Occipital lobe (tissue), 2 donors: ENCODE data around the gene CLDN6. TPM values are rescaled to one million over a fixed set of nuclear protein-coding genes. Genes with fewer than 3 reads are reported as not detected.
"Not testable (repeated sequence)": the region's sequence is repeated elsewhere in the genome, so short reads cannot be mapped to it uniquely, and the experiment has no call there.

Experiments
- DNase-seq: peaks from one replicate; lab custom pipeline; 2025; lab: John Stamatoyannopoulos, UW
- total RNA-seq: library from RNA; depleted of rRNA; stranded (reverse); fragments of >200 nt; gene quantifications from one replicate; pipeline ENCODE4 v1.2.3, GENCODE V29; 2014

Gene CLDN6
- not detected for total RNA-seq

- DNase-seq, result no peak
These were observed at the start of gene CLDN6 for GRCh38 chr16:3017794-3018506. Gene CLDN6 (minus strand): TSS chr16:3018183. CDS start chr16:3016021, 2,162 bp downstream.

GRCh38 chr16:3066440-3066748, 48.4 kb upstream of the CLDN6 start:
- DNase-seq, result no peak

DNA sequence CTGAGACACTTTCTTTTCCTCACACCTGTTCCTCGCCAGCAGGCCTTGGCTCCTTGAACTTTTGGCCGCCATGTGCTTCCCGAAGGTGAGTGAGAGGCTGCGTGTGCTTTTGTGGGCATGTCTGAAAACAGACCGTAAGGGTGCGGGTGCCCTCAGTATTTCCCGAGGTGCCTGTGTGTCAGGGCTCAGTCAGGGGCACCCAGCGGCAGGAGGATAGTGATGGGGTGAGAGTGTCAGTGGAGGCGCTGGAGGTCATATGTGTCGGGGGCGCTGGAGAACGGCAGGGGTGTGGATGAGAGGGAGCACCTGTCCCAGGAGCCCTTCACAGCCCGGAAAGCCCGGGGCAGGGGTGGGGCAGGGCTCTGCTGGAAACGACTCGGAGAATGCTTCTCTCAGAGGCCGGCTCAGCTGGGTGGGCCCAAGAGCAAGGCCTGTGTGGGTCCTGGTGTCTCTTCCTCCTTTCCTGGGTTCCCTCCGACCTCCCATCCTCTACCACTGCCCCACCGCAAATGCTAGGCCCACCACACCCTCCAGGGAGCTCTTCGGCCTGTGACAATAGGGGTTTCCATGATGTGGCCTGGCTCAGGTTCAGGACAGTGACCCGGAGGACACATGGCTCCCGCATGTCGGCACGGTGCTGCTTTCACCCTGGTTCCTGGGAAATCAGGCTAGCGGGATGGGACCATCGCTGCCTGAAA, 47.9 kb upstream of the CLDN6 start:
- no peak for DNase-seq

GRCh38 chr16:3065069-3065741, 47.2 kb upstream of the CLDN6 start, which contains the start of gene IL32:
Gene IL32 (plus strand): TSS chr16:3065640. CDS start chr16:3065812, 172 bp downstream.
- no peak for DNase-seq

- no peak for DNase-seq
These were observed 45.8 kb upstream of the CLDN6 start for GRCh38 chr16:3063625-3064386.

DNA sequence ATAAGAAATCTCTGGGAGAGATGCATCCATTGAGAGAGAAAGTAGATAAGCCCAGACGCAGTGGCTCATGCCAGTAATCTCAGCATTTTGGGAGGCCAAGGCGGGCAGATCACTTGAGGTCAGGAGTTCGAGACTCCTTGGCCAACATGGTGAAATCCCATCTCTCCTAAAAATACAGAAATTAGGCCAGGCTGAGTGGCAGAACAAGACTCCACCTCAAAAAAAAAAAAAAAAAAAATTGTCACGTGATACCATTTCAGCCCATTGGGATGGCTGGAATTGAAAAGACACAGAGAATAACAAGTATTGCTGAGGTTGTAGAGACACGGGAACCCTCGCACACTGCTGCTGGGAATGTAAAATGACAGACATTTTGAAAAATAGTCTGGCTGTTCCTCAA, 44.6 kb upstream of the CLDN6 start:
- no peak for DNase-seq

DNA sequence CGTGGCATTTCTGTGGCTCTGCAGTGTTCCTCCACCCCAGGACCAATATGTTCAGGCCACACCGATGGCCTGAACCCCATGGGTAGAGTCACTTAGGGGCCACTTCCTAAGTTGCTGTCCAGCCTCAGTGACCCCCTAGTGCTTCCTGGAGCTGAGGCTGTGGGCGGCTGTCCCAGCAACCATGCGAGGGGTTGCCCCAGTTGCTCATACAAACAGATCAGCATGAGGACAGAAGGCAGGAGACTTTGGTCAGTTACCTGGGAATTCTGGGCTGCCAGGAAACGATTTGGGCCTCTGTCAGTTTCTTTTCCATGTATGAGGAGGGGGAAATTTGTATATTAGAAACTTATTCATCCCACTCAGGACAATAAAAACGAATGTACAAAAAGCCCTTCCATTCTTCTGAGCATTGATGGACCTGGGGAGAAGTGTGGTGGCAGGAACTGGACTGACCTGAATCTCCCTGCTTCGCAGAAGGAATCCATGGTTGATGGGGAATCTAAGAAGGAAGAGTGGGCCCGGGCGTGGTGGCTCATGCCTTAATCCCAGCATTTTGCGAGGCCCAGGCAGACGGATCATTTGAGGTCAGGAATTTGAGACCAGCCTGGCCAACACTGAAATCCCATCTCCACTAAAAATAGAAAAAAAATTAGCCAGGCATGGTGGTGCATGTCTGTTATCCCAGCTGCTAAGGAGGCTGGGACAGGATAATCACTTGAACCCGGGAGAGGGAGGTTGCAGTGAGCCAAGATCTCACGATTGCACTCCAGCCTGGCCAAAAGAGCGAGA, 42.5 kb upstream of the CLDN6 start:
- DNase-seq, result no peak

GRCh38 chr16:3059723-3060242, 41.8 kb upstream of the CLDN6 start:
- DNase-seq, result no peak

DNA sequence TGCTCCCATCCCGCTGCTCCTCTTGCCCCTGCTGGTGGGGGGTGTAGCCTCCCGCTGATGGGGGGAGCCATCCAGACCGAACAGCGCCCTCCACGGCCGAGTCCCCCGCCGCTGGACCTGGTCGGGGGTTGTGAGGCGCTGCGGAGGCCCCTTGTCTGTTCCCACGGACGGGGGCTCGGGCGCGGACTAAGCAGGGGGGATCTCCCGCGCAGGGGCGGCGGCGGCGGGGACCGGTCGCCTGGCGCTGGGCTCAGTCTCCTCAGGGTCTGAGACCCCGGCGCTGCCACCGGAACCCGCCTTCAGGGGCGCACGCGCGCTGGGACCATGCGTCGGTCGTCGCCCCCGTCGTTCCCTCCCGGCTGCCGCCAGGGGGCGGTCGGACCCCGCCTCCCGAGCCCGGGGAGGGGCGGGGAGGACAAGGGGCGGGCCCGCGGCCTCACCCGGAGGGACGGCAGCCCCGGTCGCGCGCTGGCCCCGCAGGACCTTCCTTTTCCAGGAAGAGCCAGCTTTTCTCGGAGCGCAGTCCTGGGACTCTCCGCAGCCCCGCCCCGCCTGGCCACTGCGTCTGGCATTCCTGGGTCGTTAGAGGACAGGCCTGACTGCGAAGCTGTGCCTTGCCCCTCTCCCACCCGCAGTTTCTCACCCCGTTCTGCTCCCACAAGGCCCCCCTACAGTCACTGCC, 41.2 kb upstream of the CLDN6 start:
- DNase-seq, result peak; percentile 77

- DNase-seq, result no peak
These were observed 40.4 kb upstream of the CLDN6 start for GRCh38 chr16:3058139-3059030.

GRCh38 chr16:3057181-3058138, 39.5 kb upstream of the CLDN6 start:
- DNase-seq, result no peak

- DNase-seq, result no peak
These were observed 38.6 kb upstream of the CLDN6 start for GRCh38 chr16:3056336-3057180.

- not testable (repeated sequence) for DNase-seq
These were observed 37.7 kb upstream of the CLDN6 start for GRCh38 chr16:3055734-3056115.

GRCh38 chr16:3054965-3055733, 37.2 kb upstream of the CLDN6 start:
- no peak for DNase-seq

DNA sequence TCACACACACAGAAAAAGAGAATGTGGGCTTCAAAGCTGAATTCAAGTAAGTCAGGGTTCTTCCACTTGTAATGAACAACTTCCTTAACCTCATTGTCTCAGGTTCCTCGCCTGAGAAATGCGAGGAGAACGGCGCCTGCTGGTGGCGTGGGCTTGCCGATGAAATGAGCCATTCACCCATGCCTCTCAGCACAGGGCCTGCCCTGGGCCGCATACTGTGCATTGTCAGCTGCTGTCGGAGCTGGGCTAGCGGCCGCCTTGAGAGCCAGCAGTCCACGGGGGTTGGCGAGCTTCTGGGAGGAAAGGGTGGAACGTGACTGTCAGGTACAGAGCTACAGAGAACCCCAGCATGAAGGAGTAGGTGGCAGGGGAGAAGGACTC, 35.3 kb upstream of the CLDN6 start:
- DNase-seq, result not testable (repeated sequence)
